Stimulated activated CD8-positive, alpha-beta memory T cell treated with anti-CD3 and anti-CD28 coated beads, Interleukin-4, amount 100 ng/mL, for 4 hours (primary cell): ENCODE data around the gene PPIG.
"Not testable (repeated sequence)": the region's sequence is repeated elsewhere in the genome, so short reads cannot be mapped to it uniquely, and the experiment has no call there.

Experiments used
- DNase-seq, 2 donors: peaks; one replicate each; pipeline ENCODE4 v3.0.0-alpha.2; 2020; ENCODE audit warnings: low read depth in 2 of 2, low spot score in 1 of 2

PPIG gene

DNA sequence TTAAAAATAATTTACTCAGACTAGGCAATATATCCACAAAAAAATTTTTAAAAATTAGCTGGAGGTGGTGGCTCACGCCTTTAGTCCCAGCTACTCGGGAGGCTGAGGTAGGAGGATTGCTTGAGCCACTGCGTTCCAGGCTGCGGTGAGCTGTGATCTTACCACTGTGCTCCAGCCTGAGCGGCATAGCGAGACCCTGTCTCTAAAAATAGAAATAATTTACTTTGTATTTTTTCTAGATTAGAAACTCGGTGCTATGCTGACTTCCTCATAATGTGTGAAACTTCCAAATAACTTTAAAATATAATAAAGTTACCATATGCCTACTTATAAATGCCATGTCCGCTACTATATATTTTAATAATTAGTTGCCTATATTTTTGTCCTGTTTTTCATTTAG is 6.7 kb downstream of the PPIG start:
- DNase-seq = no peak

DNA sequence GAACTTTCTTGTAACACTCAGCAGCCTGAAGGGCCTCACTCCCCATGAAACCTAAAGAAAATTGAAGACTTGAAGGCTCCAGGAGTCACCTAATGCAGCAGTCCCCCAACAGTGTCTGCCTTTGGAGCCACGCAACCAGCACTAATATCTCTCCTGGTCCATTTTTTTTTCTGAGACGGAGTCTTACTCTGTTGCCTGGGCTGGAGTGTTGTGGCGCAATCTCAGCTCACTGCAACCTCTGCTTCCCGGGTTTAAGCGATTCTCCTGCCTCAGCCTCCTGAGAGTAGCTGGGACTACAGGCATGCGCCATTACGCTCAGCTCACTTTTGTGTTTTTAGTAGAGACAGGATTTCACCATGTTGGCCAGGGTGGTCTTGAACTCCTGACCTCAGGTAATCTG is 12.4 kb downstream of the PPIG start:
- not testable (repeated sequence) for DNase-seq

DNA sequence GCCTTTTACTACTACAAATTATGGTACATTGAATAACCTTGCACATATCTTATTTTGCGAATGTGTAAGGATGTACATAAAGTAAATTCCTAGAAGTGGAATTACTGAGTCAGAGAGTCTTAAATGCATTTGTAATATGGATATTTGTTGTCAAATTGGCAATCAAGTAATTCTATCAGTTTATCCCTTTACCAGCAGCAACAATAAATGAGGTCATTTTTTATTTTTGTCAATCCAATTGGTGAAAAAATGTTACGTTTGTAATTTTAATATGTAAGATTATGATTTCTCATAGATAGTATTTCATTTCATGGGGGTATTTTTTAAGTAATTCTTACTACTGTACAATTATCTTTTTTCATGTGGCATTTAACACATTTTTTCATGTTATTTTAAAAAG is 14.8 kb downstream of the PPIG start:
- DNase-seq = no peak

DNA sequence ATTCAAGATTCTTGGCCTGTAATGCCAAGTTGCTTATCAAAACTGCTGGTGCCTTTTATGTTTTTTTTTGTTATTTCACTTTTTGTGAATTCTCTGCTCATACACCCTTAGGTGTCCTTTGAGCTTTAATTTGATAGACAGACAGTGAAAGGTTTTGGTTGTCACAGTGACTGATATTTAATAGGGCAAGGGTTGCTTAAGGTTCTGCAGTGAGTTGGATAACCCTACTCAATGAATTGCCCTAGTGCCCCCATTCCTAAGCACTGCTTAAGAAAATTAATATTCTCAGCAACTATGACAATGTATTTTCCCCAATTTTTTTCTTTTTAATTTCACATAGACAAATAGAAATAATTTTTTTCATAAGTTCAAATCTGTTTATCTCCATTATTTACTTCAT is 15.4 kb downstream of the PPIG start:
- no peak for DNase-seq

DNA sequence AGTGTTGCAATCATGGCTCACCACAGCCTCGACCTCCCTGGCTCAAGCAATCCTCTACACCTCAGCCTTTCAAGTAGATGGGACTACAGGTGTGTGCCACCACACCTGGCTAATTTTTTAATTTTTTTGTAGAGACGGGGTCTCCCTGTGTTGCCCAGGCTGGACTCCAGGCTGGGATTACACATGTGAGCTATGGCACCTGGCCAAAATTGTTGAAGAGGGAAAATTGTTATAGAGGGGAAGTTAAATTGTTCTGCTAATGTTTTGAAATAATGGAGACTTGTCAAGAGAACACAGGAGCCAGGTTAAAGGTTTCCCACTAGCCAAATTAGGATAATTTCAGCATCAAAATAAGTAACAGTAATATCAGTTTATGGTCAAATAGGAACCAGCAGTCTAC is 25.1 kb downstream of the PPIG start:
- no peak for DNase-seq

DNA sequence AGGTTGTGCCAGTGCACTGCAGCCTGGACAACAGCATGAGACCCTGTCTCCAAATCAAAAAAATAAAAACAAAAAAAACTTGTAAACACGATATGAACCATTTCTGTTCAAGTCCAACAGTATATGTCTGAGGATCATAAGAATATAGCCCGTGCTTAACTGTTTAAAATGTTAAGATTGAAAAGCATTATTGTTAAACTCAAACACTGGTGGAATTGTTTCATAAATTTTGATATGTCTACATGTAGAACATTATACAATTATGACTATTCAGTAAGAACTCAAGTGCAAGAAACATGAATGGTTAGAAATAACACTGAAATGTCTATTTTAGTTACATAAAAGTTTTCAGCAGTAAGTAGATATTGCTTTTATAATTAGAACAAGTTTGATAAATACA is 29.7 kb downstream of the PPIG start:
- DNase-seq = no peak

DNA sequence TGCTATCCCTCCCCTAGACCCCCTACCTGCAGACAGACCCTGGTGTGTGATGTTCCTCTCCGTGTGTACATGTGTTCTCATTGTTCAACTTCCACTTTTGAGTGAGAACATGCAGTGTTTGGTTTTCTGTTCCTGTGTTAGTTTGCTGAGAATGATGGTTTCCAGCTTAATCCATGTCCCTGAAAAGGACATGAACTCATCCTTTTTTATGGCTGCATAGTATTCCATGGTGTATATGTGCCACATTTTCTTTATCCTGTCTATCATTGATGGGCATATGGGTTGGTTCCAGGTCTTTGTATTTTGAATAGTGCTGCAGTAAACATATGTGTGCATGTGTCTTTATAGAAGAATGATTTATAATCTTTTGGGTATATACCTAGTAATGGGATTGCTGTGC is 31.8 kb downstream of the PPIG start:
- DNase-seq = not testable (repeated sequence)

DNA sequence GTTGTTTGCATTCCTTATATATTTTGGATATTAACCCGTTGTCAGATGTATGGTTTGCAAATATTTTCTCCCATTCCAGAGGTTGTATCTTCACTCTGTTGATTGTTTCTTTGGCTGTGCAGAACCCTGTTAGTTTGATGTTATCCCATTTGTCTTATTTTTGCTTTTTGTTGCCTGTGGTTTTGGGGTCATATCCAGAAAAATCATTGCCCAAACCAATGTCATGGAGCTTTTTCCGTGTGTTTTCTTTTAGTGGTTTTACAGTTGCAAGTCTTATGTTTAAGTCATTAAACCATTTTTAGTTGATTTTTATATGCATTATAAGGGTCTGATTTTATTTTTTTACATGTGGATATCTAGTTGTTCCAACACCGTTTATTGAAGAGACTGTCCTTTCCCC is 35.8 kb downstream of the PPIG start:
- no peak for DNase-seq

DNA sequence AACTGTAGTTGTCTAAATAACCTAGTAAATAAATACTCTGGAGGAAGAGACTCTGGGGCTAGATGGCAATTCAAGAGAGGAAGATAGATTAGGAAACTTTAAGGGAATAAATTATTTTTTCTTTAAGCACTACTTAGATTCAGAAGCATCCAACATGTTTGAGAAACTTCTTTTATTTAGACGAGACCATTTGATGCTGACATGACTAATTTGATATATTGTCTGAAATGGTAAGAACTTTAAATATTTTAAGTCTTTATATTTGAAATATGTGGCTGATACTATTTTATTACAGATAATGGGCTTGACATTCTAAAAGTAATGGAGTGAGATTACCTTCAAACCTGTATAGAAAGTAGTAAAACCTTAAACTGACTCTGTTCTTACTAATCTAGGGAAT is 36.4 kb downstream of the PPIG start:
- no peak for DNase-seq

DNA sequence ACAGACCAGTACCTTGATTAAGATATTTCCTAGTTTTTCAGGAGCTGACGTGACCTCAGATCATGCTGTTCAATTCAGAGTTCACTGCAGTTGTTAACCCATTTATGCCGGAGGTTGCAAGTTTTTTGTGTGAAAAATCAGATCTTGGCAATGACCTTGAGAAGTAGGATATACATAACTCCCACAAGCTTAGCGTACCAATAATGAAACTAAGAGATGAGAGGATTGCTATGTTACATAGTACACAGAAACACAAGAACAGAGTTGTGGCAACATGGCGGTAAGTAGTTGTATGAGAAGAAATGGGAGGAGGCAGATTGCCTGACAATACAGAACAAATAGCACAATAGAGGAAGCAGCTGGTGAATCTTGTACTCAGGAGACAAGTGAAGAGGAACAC is 39.1 kb downstream of the PPIG start:
- DNase-seq = no peak

DNA sequence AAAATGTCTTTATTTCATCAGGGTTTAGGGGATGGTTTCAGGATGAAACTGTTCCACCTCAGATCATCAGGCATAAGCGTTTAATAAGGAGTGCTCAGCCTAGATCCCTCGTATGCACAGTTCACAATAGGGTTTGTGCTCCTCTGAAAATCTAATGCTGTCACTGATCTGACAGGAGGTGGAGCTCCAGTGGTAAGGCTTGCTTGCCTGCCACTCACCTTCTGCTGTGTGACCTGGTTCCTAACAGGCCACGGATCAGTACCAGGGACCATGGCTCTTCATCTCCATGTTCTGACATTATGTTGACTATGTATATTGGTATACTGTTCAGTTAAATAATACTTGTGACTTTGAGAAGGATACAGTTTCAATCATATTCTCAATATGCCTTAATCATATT is 41.6 kb downstream of the PPIG start:
- DNase-seq = no peak

DNA sequence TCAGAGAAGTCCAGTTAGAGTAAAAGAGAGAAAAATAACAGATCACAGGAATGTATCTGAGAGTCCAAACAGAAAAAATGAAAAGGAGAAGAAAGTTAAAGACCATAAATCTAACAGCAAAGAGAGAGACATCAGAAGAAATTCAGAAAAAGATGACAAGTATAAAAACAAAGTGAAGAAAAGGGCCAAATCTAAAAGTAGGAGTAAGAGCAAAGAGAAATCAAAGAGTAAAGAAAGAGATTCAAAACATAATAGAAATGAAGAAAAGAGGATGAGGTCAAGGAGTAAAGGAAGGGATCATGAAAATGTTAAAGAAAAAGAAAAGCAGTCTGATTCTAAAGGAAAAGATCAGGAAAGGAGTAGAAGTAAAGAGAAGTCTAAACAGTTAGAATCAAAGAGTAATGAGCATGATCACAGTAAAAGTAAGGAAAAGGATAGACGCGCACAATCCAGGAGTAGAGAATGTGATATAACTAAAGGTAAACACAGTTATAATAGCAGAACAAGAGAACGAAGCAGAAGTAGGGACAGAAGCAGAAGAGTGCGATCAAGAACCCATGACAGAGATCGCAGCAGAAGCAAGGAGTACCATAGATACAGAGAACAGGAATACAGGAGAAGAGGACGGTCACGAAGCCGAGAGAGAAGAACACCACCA is 52.4 kb downstream of the PPIG start:
- no peak for DNase-seq

DNA sequence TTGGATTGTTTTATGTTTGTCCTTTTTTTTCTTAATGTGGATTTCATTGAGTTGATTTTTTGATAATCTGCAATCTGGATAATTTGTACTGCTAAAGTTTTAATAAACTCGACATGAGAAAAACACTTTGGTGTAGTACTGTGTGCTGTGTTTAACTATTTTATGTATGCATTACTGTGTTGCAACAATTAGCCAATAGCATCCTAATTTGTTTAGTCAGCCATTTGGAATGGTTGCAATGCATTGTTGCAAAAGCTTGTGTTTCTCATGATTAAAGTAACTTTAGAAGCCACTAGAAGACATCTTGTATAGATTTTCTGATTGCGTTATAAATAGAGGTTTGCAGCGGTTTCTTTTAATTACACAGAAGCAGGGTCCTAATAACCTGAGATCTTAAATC is 53.5 kb downstream of the PPIG start:
- DNase-seq = no peak

DNA sequence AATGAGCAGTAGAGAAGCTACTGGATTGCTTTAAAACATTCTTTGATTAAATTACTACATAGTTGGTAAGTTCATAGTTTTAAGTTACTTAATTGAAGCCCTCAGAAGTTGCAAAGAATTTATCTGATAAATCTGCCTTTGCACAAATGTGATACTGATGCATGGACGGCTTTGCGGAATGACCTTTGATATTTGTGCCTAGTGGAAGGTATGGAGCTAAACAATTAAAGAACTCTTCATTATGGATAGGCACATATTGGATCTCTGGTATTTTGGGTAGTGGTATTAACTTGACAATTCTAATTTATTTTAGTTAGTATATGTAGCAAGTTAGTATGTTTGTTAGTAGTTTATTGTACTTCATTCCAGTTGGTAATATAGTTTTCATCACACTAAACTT is 56.0 kb downstream of the PPIG start:
- DNase-seq = no peak

DNA sequence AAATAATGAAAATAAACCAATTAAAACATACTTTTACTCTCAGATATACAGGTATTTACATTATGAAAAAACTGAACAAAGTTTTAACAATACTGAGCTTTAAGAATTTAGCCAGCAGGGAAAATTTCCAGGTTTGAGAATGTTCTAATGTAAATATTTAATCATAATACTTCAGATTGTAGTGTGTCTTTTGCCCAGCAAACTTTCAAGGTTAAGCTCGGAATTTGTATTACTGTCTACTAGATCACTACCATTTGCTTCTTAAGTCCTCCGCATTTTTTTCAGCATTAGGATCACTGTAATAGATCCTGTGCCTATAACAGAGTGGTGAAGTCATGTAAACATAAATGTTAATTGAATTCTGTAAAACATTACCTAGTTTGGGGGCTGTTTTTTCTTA is 57.3 kb downstream of the PPIG start:
- DNase-seq = no peak

DNA sequence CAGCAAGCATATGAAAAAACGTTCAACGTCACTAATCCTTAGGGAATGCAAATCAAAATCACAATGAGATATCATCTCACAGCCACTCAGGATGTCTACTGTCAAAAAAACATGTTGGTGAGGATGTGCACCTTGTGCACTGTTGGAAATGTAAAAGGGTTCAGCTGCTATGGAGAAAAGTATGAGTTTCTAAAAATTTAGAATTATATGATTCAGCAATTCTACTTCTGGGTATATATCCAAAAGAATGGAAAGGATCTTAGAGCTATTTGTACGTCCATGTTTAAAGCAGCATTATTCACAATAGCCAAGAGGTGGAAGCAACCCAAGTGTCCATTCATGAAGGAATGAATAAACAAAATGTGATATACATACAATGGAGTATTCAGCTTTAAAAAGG is 60.0 kb downstream of the PPIG start:
- DNase-seq = no peak

DNA sequence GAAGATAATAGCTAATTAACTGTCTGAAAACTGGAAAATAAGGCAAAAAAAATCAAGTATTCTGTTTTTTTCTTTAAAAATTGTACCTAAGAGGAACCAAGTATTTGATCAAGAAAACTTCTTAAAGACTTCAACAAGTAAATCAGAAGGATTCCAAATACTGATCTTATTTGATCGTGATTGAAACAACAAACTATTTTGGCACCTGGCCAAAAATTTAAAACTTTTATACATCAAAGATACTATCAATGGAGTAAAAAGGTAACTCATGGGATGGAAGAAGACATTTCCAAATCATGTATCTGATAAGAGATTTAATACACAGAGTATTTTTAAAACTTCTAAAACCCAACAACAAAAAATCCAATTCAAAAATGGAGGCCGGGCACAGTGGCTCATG is 63.3 kb downstream of the PPIG start:
- DNase-seq = no peak

DNA sequence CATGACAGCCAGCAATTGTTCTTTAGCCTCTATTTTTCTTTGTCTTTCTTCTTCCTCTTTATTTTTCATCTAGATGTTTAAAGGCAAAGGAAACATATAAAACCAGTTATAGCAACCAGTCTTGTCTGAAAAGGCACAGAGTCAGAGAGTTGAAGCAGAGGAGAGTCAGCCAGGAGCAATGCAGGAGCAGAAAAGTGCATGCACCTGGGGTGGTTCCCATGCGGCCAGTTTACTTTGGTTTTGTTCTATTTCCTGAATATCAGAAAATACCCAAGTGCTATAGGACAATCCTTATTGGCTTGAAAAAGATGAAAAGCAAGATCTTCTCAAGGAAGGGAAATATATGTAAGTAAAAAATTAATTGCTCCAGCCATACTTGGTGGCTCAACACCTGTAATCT is 65.1 kb downstream of the PPIG start:
- DNase-seq = no peak

DNA sequence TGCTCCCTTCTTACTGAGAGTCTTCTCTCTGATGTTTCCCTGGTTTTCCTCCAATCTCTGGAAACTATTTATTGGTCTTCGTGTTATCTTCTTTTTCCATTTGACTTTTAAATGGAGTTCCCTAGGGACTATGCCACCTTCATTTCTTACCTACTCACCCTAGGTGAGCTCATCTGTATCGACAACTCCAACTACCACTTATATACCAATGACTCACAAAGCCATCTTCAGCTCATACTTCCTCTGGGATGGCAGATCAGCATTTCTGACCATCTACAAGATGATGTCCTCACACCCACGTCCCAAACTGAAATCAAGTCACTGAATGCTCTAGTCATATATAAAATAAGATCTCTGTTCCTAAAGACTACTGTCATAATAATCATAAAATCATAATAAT is 69.5 kb downstream of the PPIG start:
- DNase-seq = no peak

DNA sequence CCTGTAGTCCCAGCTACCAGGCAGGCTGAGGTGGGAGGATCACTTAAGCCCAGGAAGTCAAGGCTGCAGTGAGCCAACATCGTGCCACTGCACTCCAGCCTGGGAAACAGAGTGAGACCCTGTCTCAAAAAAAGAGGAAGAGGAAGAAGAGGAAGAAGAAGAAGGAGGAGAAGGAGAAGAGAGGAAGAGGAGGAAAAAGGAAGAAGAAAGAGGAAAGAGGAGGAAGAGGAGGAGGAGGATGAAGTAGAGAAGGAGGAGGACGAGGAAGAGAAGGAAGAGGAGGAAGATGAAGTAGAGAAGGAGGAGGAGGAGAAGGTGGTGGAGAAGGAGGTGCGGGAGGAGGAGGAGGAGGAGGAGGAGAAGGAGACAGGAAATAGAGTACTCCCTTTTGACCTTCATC is 72.0 kb downstream of the PPIG start:
- DNase-seq = no peak

DNA sequence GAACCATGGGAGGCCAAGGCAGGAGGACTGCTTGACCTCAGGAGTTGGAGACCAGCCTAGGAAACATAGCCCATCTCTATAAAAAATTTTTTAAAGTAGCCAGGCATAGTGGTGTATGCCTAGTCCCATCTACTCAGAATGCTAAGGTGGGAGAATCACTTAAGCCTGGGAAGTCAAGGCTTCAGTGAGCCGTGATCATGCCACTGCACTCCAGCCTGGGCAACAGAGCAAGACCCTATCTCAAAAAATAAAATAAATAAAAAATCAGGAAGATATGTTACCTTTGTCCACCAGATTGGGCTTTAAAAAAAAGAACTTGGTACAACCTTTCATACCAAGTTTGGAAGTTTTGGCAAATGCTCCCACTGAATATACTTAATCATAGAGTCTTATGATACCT is 74.7 kb downstream of the PPIG start:
- DNase-seq = no peak

DNA sequence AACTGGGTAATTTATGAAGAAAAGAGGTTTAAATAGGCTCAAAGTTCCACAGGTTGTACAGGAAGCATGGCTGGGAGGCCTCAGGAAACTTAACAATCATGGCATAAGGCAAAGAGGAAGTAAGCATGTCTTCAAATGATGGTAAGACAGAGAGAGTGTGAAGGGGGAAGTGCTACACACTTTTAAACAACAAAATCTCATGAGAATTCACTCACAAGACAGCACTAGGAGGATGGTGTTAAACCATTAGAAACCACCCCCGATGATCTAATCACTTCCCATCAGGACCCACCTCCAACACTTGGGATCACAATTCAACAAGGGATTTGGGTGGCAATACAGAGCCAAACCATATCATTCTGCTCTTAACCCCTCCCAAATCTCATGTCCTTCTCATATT is 75.2 kb downstream of the PPIG start:
- DNase-seq = no peak

DNA sequence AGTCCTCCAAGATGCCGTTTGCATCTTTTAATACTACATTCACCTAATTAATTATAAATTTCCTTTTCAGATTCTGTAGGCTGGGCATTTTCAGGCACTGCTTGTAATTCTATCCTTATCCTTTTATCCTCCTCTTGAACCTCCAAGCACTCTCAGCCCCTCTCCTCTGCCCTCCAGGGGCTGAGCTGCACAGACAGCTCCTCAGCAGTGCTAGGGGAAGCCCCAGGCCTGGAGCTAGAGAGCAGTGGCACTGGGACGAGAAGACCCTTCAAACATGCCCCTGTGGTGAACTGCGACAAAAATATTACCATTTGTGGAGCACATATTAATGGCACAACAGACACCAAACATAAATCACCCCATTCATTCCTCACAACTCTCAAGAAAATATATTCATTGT is 77.1 kb downstream of the PPIG start:
- no peak for DNase-seq

DNA sequence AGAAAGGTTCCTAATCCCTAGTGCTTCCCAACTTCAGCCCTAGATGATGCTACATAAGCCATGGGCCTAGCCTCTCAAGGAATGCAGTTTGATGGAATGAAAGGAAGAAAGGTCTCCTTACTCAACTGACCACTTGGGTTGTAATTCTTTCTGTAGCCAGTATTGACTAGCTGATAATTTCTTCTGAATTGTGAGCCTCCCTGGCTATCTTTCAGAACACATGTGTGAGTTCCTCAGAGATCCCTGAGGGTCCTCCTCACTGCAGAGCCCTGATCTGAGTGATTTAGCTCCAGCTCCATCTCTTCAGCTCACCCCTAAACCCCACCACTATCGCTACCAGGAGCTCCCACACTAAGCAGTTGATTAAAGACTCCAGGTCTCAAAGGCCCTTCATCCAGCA is 78.6 kb downstream of the PPIG start:
- DNase-seq = no peak
